SU-DHL-6 (cell line): Measurements from ENCODE around the gene EDRF1.

ENCODE experiments used
- H2AFZ ChIP-seq: fragments of 200-600 bp; sonication (generic); 2 replicates; pipeline ENCODE4 v1.6.1; 2014; ENCODE audit warnings: low read depth, mild to moderate bottlenecking, moderate library complexity, mixed read lengths, antibody characterized with exemption, low read length; ENCODE audit not compliant: severe bottlenecking
- H3F3A ChIP-seq: fragments of 200-600 bp; shearing (Covaris generic); 2 replicates; pipeline ENCODE4 v1.6.0; 2016; ENCODE audit warnings: antibody characterized with exemption, mild to moderate bottlenecking; ENCODE audit not compliant: insufficient read depth
- H3K27ac ChIP-seq: fragments of 200-600 bp; sonication (generic); 2 replicates; pipeline ENCODE4 v1.5.1; 2016; ENCODE audit warnings: low read depth, mild to moderate bottlenecking, low read length, moderate library complexity, mixed read lengths
- H3K27me3 ChIP-seq: fragments of 200-600 bp; sonication (generic), shearing (Covaris generic); 2 replicates; pipeline ENCODE4 v1.6.0; 2014; ENCODE audit warnings: mild to moderate bottlenecking, low read length
- H3K36me3 ChIP-seq: fragments of 200-600 bp; sonication (generic); 2 replicates; pipeline ENCODE4 v1.6.1; 2014; ENCODE audit warnings: mild to moderate bottlenecking, low read length, mixed read lengths
- H3K4me2 ChIP-seq: fragments of 300-600, 200-600 bp; shearing (Covaris generic), sonication (generic); 2 replicates; pipeline ENCODE4 v1.6.0; 2014; ENCODE audit warnings: low read length, low read depth, mild to moderate bottlenecking; ENCODE audit not compliant: poor library complexity, severe bottlenecking
- H3K4me3 ChIP-seq: fragments of 200-600 bp; sonication (generic); 2 replicates; pipeline ENCODE4 v1.5.1; 2014; ENCODE audit warnings: antibody characterized with exemption, low read length, mild to moderate bottlenecking, mixed read lengths; ENCODE audit not compliant: insufficient read depth, poor library complexity, severe bottlenecking
- H3K79me2 ChIP-seq: fragments of 200-600 bp; sonication (generic); 2 replicates; pipeline ENCODE4 v1.6.1; 2014; ENCODE audit warnings: mild to moderate bottlenecking, low read length, moderate library complexity; ENCODE audit not compliant: insufficient read depth
- H3K9ac ChIP-seq: fragments of 200-600 bp; sonication (generic); 2 replicates; pipeline ENCODE4 v1.7.0; 2014; ENCODE audit warnings: mild to moderate bottlenecking, low read length
- H3K9me2 ChIP-seq: fragments of 200-600 bp; sonication (generic); replicated peaks from 2 replicates; pipeline ENCODE4 v1.6.1; 2014; ENCODE audit warnings: low read length; ENCODE audit not compliant: insufficient read depth
- H3K9me3 ChIP-seq: fragments of 200-600 bp; sonication (generic); 2 replicates; pipeline ENCODE4 v1.6.1; 2014; ENCODE audit warnings: low read length, mixed read lengths; ENCODE audit not compliant: insufficient read depth
- H4K20me1 ChIP-seq: fragments of 200-600 bp; sonication (generic); 2 replicates; pipeline ENCODE4 v1.6.1; 2014; ENCODE audit warnings: low read depth, mild to moderate bottlenecking, antibody characterized with exemption, low read length, moderate library complexity, mixed read lengths
- CTCF ChIP-seq: fragments of 200-600 bp; sonication (generic); IDR thresholded peaks from one replicate; pipeline ENCODE4 v1.5.1; 2017; ENCODE audit warnings: antibody characterized with exemption, mild to moderate bottlenecking, low read length, moderate library complexity; ENCODE audit not compliant: insufficient read depth, poor library complexity, severe bottlenecking
- EZH2phosphoT487 ChIP-seq: fragments of 200-600 bp; sonication (generic), shearing (Covaris generic); conservative IDR thresholded peaks from 2 replicates; pipeline ENCODE4 v1.6.1; 2018; ENCODE audit warnings: mild to moderate bottlenecking, antibody characterized with exemption, low read length, moderate library complexity, mixed read lengths

EDRF1 gene

GRCh38 chr10:125721035-125721434 lies 1.5 kb downstream of the EDRF1 start:
- Histone ChIP-seq H3F3A (peaks cover 7% of the 10 kb centered on the region), H3K9ac (peak overlapping the region; percentile 89), H3K4me2 (peak overlapping the region; percentile 93), H3K36me3 (peaks cover 45% of the 10 kb centered on the region), H3K4me3 (peak overlapping the region; percentile 85), H3K27ac (peak overlapping the region; percentile 75), H3K9me2 (no peaks in the 10 kb centered on the region), H2AFZ (no peak overlapping the region), H4K20me1 (peaks cover 4% of the 10 kb centered on the region; the same call in 1 of the 2 replicates), H3K79me2 (peaks cover 33% of the 10 kb centered on the region), H3K9me3 (no peaks in the 10 kb centered on the region), H3K27me3 (no peaks in the 10 kb centered on the region)
- TF ChIP-seq CTCF (no peak), EZH2phosphoT487 (no peak)

GRCh38 chr10:125722811-125723210 lies 3.3 kb downstream of the EDRF1 start:
- Histone ChIP-seq H3F3A (peaks cover 7% of the 10 kb centered on the region), H3K4me2 (no peak overlapping the region), H2AFZ (no peak overlapping the region), H3K9me3 (no peaks in the 10 kb centered on the region), H3K9ac (no peak overlapping the region), H3K79me2 (peaks cover 33% of the 10 kb centered on the region), H4K20me1 (peaks cover 4% of the 10 kb centered on the region; the same call in 1 of the 2 replicates), H3K27me3 (no peaks in the 10 kb centered on the region), H3K9me2 (no peaks in the 10 kb centered on the region), H3K4me3 (no peak overlapping the region), H3K36me3 (peaks cover 52% of the 10 kb centered on the region), H3K27ac (no peak overlapping the region)
- no peak for TF ChIP-seq EZH2phosphoT487

GRCh38 chr10:125726914-125727313 lies 7.4 kb downstream of the EDRF1 start:
- TF ChIP-seq CTCF (no peak), EZH2phosphoT487 (no peak)
- H4K20me1 ChIP-seq = peaks cover 4% of the 10 kb centered on the region; the same call in 1 of the 2 replicates
- H3K4me3 ChIP-seq = no peak overlapping the region
- no peaks in the 10 kb centered on the region for H3K9me3 ChIP-seq
- H3K27me3 ChIP-seq = no peaks in the 10 kb centered on the region
- no peak overlapping the region for H3K4me2 ChIP-seq
- H3K79me2 ChIP-seq = peaks cover 9% of the 10 kb centered on the region
- H3F3A ChIP-seq = no peaks in the 10 kb centered on the region
- no peak overlapping the region for H3K27ac ChIP-seq
- H3K9ac ChIP-seq = no peak overlapping the region
- no peak overlapping the region for H2AFZ ChIP-seq
- H3K9me2 ChIP-seq = no peaks in the 10 kb centered on the region
- peaks cover 73% of the 10 kb centered on the region for H3K36me3 ChIP-seq

- H3F3A ChIP-seq = no peaks in the 10 kb centered on the region
- peaks cover 68% of the 10 kb centered on the region for H3K36me3 ChIP-seq
- peaks cover 4% of the 10 kb centered on the region; the same call in 1 of the 2 replicates for H4K20me1 ChIP-seq
- H3K27ac ChIP-seq = no peak overlapping the region
- no peak overlapping the region for H3K4me3 ChIP-seq
- no peak overlapping the region for H2AFZ ChIP-seq
- H3K9me2 ChIP-seq = no peaks in the 10 kb centered on the region
- H3K4me2 ChIP-seq = no peak overlapping the region
- no peaks in the 10 kb centered on the region for H3K9me3 ChIP-seq
- peaks cover 4% of the 10 kb centered on the region; the same call in 1 of the 2 replicates for H3K79me2 ChIP-seq
- no peak overlapping the region for H3K9ac ChIP-seq
- no peaks in the 10 kb centered on the region for H3K27me3 ChIP-seq
- TF ChIP-seq EZH2phosphoT487 (no peak), CTCF (no peak)
Measured at GRCh38 chr10:125727436-125727835, 7.9 kb downstream of the EDRF1 start.
